Measurements from ENCODE around the gene OTUD1. TPM values are rescaled to one million over a fixed set of nuclear protein-coding genes. Genes with fewer than 3 reads are reported as not detected.

The OTUD1 gene
- total RNA-seq, 6 experiments from 2014 or later = 3.6 to 4.9 (median 4.0) TPM

DNA sequence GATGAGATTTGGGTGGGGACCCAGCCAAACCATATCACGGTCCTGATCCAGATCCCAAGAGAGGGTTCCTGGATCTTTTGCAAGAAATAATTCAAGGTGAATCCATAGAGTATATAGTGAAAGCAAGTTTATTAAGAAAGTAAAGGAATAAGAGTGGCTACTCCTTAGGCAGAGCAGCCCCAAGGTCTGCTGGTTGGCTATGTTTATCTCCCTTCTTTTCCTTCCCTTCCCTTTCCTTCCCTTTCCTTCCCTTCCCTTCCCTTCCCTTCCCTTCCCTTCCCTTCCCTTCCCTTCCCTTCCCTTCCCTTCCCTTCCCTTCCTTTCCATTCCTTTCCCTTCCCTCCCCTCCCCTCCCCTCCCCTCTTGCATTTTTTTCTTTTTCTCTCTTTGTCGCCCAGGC is 35.2 kb downstream of the OTUD1 start:
- DNase-seq = no peak
- TF ChIP-seq CTCF (IDR thresholded peaks at IDR 0.05) = no peak
- Mint-ChIP-seq H3K4me3 (no peak overlapping the region), H3K27ac (no peak overlapping the region), H3K9me3 (no peaks in the 10 kb centered on the region), H3K4me1 (ENCODE audit: low read depth) (no peaks in the 10 kb centered on the region), H3K27me3 (ENCODE audit: insufficient read depth) (peaks cover 11% of the 10 kb centered on the region), H3K36me3 (ENCODE audit: low read depth) (no peaks in the 10 kb centered on the region)

DNA sequence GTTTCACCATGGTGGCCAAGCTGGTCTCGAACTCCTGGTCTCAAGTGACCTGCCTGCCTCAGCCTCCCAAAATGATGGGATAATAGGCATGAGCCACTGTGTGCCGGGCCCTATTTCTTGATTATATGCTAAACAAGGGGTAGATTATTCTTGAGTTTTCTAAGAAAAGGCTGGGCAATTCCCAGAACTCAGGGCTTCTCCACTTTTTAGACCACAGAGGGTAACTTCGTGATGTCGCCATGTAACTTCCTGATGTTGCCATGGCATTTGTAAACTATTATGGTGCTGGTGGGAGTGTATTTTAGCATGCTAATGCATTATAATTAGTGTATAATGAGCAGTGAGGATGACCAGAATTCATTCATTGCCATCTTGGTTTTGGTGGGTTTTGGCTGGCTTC is 35.8 kb downstream of the OTUD1 start:
- peaks cover 11% of the 10 kb centered on the region for H3K27me3 Mint-ChIP-seq (ENCODE audit: insufficient read depth)
- no peak for DNase-seq
- no peaks in the 10 kb centered on the region for H3K9me3 Mint-ChIP-seq
- H3K4me3 Mint-ChIP-seq = no peak overlapping the region
- H3K27ac Mint-ChIP-seq = no peak overlapping the region
- no peaks in the 10 kb centered on the region for H3K36me3 Mint-ChIP-seq (ENCODE audit: low read depth)
- TF ChIP-seq CTCF (IDR thresholded peaks at IDR 0.05) = no peak
- H3K4me1 Mint-ChIP-seq (ENCODE audit: low read depth) = no peaks in the 10 kb centered on the region

GRCh38 chr10:23478570-23478969 is 39.7 kb downstream of the OTUD1 start:
- no peak for TF ChIP-seq CTCF (IDR thresholded peaks at IDR 0.05)
- Mint-ChIP-seq H3K4me3 (no peak overlapping the region), H3K27ac (no peak overlapping the region), H3K9me3 (no peaks in the 10 kb centered on the region), H3K27me3 (ENCODE audit: insufficient read depth) (peaks cover 9% of the 10 kb centered on the region), H3K36me3 (ENCODE audit: low read depth) (no peaks in the 10 kb centered on the region), H3K4me1 (ENCODE audit: low read depth) (no peaks in the 10 kb centered on the region)
- no peak for DNase-seq

- Mint-ChIP-seq H3K27ac (no peak overlapping the region), H3K4me1 (ENCODE audit: low read depth) (no peaks in the 10 kb centered on the region), H3K4me3 (no peak overlapping the region), H3K9me3 (no peaks in the 10 kb centered on the region), H3K27me3 (ENCODE audit: insufficient read depth) (peaks cover 7% of the 10 kb centered on the region), H3K36me3 (ENCODE audit: low read depth) (no peaks in the 10 kb centered on the region)
- no peak for TF ChIP-seq CTCF (IDR thresholded peaks at IDR 0.05)
- no peak for DNase-seq
These were observed 41.1 kb downstream of the OTUD1 start for GRCh38 chr10:23479798-23480473.

DNA sequence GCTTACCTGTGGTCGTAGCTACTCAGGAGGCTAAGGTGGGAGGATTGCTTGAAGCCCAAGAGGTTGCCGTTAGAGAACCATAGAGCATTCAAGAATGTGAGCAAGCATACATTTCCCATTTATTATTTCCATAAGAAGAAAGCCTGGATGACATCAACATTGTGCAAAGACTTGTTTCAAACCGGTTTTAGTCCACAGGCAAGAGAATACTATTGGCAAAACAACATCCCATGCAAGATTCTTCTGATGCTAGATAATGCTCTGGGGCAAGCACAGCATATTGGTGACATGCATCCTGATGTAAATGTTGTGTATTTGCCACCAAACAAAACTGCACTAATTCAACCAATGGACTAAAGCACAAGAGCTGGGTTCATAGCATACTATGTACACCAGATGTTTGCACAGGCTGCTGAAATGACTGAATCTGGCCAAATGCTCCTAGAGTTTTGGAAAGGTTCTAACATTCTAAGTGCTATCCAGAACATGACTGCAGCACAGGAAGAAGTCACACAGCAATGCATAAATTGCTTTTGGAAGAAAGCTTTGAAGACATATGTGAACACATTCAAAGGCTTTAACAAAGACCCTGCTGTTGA is 42.6 kb downstream of the OTUD1 start:
- TF ChIP-seq CTCF (IDR thresholded peaks at IDR 0.05) = no peak

More for the DNA sequence above, 42.6 kb downstream of the OTUD1 start:
- H3K27ac Mint-ChIP-seq = no peak overlapping the region
- H3K27me3 Mint-ChIP-seq (ENCODE audit: insufficient read depth) = peaks cover under 1% of the 10 kb centered on the region
- H3K36me3 Mint-ChIP-seq (ENCODE audit: low read depth) = no peaks in the 10 kb centered on the region
- no peak overlapping the region for H3K4me3 Mint-ChIP-seq
- DNase-seq = no peak
- H3K9me3 Mint-ChIP-seq = no peaks in the 10 kb centered on the region
- H3K4me1 Mint-ChIP-seq (ENCODE audit: low read depth) = no peaks in the 10 kb centered on the region

All from HFFc6 (cell line).